Measurements from ENCODE around the gene KCNA10. TPM values are rescaled to one million over a fixed set of nuclear protein-coding genes. Genes with fewer than 3 reads are reported as not detected.
A peak's percentile ranks its signal among the peaks of the same experiment; 100 is the strongest.

Gene KCNA10
- total and polyA plus RNA-seq, 4 donors, result not detected

DNA sequence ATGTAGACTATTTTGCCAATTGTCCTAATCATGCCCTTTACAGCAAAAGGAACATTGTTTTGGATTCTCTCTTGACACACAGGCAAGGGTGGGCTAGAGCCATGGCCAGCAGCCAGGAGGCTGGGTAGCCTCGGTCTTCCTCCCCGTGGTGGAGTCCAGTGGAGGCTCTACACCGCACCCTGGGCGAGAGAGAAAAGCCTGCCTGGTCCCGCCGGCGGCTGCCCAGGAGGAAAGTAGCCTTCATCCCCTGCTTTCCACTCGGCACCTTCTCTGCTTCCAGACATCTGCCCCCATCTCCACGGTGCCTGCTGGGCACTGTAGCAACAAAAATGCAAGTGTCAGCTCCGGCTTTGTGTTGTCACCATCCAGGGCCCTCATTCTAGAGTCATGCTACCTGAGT lies 46.4 kb downstream of the KCNA10 start:
- no peak overlapping the region for H3K27ac ChIP-seq (ENCODE audit: low read depth in 1 of 2, low read length in 2 of 2)
- H3K27me3 ChIP-seq (ENCODE audit: control insufficient read depth in 1 of 2, insufficient read depth in 2 of 2, low read length in 1 of 2), result no peaks in the 10 kb centered on the region
- no peaks in the 10 kb centered on the region for H3K9me3 ChIP-seq (ENCODE audit: control insufficient read depth, low read length)
- H3K4me1 ChIP-seq (ENCODE audit: control insufficient read depth in 1 of 2, insufficient read depth in 2 of 2, low read length in 2 of 2), result no peaks in the 10 kb centered on the region
- H3K36me3 ChIP-seq (ENCODE audit: control insufficient read depth in 1 of 2, insufficient read depth in 2 of 2, low read length in 1 of 2), result no peaks in the 10 kb centered on the region
- DNase-seq (peak in 1 of 2 donors; percentile 69), ATAC-seq (ENCODE audit: low FRiP score) (no peak)
- intact Hi-C loops (cut with DNase I), result no loop called here
- no peak overlapping the region for H3K4me3 ChIP-seq (ENCODE audit: low read length in 2 of 2)
- WGBS, 2 donors, result 75 to 77% methylated on average over 10 of the region's 10 CpGs

DNA sequence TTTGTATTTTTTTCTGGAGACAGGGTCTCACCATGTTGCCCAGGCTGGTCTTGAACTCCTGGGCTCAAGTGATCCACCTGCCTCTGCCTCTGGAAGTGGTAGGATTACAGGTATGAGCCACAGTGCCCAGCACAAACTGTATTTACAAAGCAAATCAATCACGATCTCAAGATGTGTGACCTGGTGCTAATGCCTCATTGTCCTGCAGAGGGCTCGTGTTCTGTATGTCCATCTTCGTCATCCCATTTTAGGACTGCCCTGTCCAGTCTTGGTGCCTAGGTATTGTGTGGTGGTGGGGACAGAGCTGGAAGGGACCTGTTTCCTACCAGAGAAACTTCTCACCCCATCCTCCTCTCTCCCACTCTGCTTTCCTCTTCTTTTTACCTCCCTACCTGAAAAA lies 47.8 kb downstream of the KCNA10 start:
- DNase-seq, result no peak
- H3K36me3 ChIP-seq (ENCODE audit: control insufficient read depth in 1 of 2, insufficient read depth in 2 of 2, low read length in 1 of 2), result no peaks in the 10 kb centered on the region
- no peaks in the 10 kb centered on the region for H3K4me1 ChIP-seq (ENCODE audit: control insufficient read depth in 1 of 2, insufficient read depth in 2 of 2, low read length in 2 of 2)
- H3K4me3 ChIP-seq (ENCODE audit: low read length in 2 of 2), result no peak overlapping the region
- no peak overlapping the region for H3K27ac ChIP-seq (ENCODE audit: low read depth in 1 of 2, low read length in 2 of 2)
- 67 to 78% methylated on average over 3 of the region's 3 CpGs for WGBS, 2 donors
- no peaks in the 10 kb centered on the region for H3K9me3 ChIP-seq (ENCODE audit: control insufficient read depth, low read length)
- no peak for ATAC-seq (ENCODE audit: low FRiP score)
- H3K27me3 ChIP-seq (ENCODE audit: control insufficient read depth in 1 of 2, insufficient read depth in 2 of 2, low read length in 1 of 2), result no peaks in the 10 kb centered on the region
- intact Hi-C loops (cut with DNase I), result no loop called here

Other genes starting within 250 kb of the KCNA10 start
- 10 to 100 TPM; 18.7 to 22.5 TPM for gene RBM15, start 179.8 kb downstream of the KCNA10 start, total RNA-seq
- 1 to 10 TPM in 1 of 2 donors, under 1 TPM in 1; 0.38 to 2.8 TPM for gene RBM15, start 179.8 kb downstream of the KCNA10 start, polyA plus RNA-seq
- 10 to 100 TPM; 18.5 to 23.2 TPM for gene SLC16A4, start 128.1 kb downstream of the KCNA10 start, total RNA-seq
- gene SLC16A4, start 128.1 kb downstream of the KCNA10 start, polyA plus RNA-seq, result 10 to 100 TPM; 11.5 to 19.1 TPM
- 10 to 100 TPM; 73.6 to 77.6 TPM for gene LAMTOR5, start 111.5 kb downstream of the KCNA10 start, total RNA-seq
- gene LAMTOR5, start 111.5 kb downstream of the KCNA10 start, polyA plus RNA-seq, result 100 to 1,000 TPM; 176 to 329 TPM
- under 1 TPM; 0.26 to 0.27 TPM for gene PROK1, start 68.0 kb downstream of the KCNA10 start, total RNA-seq
- gene PROK1, start 68.0 kb downstream of the KCNA10 start, polyA plus RNA-seq, result under 1 TPM in 1 of 2 donors, not detected in 1; 0.25 TPM
- 1 to 10 TPM; 1.0 to 1.8 TPM for gene KCNA2, start 87.2 kb upstream of the KCNA10 start, total RNA-seq
- gene KCNA2, start 87.2 kb upstream of the KCNA10 start, polyA plus RNA-seq, result under 1 TPM; 0.13 to 0.69 TPM
- gene KCNA3, start 155.8 kb upstream of the KCNA10 start, total RNA-seq, result 1 to 10 TPM in 1 of 2 donors, under 1 TPM in 1; 0.97 to 2.4 TPM
- not detected for gene KCNA3, start 155.8 kb upstream of the KCNA10 start, polyA plus RNA-seq

Measured in aorta (tissue), 5 donors.